ENCODE results near the gene SAA2.
"Not testable (repeated sequence)": the region's sequence is repeated elsewhere in the genome, so short reads cannot be mapped to it uniquely, and the experiment has no call there.

SAA2 gene

DNA sequence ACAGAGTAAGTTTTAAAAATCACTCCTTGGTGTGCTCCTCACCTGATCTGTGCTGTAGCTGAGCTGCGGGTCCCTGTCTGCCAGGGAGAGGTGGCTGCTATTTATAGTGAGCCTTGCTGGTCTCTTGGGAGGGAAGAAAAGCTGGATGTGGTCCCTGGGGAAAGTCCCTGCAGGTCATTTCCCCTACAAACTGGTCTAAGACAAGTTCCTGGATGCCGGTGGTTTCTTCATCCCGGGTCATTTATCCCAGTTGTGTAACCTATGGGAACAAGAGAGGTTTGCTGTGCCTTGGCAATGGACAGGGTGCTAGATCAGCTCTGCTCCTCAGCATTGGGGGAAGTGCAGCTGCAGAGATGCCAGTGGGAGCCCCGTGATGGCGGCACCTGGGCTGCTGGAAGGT, at the start of gene SAA2:
SAA2 (minus strand) TSS at position 108 of the 400 bp plus-strand sequence. CDS start 657 bp downstream, outside the sequence.
- DNase-seq, result no peak

DNA sequence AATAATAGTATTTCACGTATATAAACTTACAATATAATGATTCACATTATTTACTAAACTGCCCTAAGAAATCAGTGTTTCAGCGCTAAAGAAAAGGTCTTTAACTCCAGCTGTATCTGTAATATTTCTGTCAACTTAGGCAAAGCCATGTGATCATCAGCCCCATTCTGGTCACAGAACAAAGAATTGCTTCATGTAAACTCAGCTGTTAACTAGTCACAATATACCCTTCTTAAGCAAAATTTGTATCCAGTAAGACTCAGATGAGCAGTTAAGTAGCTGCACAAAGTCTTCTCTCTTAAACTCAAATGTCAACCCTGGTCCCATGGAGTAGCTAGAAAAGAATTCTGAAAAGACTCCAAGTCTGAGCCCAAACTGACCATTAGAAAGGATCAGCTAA, 46.8 kb upstream of the SAA2 start:
- DNase-seq, result no peak

DNA sequence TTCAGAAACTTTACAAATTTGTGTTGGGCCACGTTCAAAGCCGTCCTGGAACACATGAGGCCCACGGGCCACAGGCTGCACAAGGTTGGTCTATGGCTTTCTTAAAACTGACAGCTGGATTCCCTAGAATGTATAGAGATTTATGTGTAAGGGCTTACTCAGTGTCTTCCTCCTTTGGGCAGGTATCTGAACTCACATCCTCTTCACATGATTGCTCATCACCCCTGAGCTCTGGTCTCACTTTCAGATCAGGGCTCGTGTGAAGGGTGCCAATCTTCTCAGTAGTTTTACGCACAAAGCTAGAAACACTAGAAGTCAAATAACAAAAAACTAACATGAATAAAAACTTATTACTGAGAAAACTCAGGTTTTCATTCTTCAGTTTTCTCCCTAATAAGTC, 46.4 kb upstream of the SAA2 start:
- no peak for DNase-seq

DNA sequence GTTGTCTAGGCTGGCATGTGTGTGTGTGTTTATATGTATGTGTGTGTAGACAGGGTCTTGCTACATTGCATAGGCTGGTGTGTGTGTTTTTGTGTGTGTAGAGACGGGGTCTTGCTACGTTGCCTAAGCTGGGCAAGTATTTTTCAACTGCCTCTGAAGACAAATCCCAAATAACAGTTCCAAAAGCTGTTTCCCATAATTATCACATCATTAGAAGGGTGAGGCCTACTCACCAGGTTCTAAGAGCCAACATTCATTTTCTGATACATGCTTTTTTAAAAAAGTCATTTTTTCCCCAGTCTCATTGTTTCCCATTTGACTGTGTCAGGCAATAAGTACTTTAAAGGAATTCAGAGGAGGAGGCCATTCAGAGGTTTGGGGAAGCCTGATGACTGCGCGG, 40.4 kb upstream of the SAA2 start:
- no peak for DNase-seq

DNA sequence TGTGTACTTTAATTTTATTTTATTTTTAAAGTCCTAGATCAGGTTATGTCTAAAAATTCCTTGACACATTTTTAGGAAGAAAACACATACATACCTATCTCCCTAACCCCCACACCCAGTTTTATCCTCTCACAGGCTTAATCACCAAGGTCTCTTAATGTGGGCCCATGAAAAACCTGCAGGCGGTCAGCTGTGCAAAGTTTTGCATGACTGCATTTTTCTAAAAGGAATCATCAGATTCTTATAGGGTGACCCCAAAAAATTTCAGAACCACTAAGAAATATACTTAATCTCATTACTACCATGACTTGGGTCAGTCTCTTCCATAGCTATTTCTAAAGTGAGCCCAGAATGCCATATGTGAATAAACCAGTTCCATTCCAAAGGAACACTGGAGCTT, 37.4 kb upstream of the SAA2 start:
- no peak for DNase-seq

DNA sequence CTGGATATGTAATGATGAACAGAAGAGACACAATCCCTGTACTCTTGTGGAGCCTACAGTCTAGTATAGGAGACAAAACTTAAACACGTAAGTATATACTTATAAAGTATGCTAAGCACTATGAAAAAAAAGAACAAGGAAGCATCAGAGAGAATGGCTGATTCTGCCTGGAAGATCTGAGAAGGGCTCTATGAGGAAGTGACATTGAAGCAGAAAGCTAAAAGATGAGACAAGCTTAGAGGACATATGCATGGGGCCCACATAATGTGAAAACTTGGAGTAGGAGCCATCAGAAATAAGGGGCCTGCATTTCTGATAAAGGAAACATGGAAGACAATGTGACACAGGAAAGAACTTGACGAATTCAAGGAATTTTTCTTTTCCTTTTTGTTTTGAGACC, 34.2 kb upstream of the SAA2 start:
- DNase-seq, result no peak

DNA sequence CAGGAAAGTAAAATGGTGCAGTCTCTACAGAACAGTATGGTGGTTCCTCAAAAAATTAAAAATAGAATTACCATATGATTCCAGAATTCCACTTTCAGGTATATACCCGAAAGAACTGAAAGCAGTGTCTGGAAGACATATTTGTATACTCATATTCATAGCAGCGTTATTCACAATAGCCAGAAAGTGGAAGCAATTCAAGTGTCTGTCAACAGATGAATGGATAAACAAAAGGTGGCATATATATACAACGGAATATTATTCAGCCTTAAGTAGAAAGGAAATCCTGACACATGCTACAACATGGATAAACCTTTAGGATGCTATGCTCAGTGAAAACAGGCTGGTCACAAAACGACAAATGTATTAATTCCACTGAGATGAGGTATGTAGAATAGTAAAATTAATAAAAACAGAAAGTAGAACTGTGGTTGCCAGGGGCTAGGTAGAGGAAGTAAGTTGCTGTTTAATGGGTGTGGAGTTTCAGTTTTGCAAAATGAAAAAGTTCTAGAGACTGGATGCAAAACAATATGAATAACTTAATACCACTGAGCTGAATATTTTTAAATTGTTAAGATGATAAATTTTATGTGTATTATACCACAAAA, 32.1 kb upstream of the SAA2 start:
- no peak for DNase-seq

DNA sequence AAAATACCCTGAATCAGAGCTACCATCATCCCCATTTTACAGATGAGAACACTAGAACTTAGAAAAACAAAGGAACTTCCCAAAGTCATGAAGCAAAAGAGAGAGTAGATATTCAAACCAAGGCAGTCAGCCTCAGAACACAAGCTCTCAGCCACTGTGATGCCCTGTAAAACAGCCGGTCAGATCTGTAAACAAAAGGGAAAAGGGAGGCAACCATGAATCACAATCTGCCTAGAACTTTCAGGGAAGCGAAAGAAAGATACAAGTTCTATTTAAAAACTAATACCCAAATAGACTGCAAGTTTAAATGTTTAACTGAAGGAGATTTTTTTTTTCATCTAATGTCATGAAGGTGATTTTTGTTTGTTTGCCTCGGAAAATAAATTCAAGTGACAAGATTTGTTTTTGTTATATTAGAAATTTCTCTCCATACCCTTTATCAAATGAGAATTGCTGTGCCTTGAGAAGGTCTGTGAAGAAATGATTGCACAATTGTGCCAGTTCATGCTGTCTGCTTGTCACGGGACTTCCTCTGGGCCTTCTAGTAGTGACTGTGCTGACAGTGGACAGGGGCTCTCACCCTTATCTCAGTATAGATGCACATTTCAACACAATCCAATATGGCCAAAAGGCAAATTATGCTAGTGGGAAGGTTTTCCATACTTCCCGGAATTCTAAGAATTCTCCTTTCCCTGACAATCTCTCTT, 29.2 kb upstream of the SAA2 start:
- peak; percentile 75 for DNase-seq

DNA sequence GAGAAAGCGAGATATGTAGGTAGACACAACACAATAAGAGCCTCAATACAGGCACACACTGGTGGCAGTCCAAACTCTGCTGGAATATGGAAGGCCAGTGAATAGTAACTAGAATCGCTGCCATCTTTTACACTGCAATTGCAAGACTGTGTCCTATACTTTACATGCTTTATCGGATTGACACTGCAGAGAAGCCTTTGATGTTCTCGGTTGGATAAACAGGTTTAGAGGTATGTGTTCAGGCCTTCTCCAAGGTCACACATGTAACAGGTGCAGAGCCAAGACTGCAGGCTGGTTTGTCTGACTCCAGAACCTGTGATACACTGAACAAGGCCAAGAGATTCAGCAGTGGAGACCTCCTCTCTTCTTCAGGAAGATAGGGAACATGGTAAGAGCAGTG, 22.7 kb upstream of the SAA2 start:
- no peak for DNase-seq

DNA sequence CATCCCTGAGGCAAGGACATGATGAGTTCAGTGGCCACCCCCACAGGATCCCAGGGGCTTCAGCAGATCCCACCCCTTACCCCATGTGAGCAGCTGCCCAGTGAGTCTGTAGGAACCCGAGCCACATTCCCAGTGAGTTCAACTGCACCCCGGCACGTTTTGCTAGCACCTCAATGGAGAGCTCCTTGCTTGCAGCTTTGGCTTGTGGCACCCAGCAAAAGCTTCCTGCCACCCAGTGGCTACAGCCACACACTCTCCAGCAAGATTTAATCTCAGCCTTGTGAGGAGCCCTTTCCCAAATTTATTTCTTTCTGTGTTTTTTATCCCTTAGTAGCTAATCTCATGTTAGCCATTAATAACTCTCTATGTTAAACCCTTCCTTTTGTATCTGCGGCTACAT, 21.6 kb upstream of the SAA2 start:
- DNase-seq, result no peak

DNA sequence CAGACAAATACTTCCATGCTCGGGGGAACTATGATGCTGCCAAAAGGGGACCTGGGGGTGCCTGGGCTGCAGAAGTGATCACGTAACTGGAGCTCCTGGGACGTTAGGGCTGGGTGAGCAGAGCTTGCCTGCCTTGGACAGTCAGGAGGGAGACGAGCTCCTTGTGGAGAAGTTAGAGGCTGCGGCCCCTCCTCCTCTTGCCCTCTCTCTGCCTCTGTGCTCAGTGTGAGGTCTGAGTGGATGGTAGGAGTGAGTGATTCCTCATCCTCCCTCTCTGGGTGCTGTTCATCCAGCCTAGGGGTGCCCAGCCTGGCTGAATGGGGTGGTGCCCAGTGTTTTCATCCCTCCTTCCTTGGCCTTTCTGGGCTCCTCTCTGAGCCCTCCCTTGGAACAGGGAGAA, 20.8 kb upstream of the SAA2 start:
- DNase-seq, result not testable (repeated sequence)

DNA sequence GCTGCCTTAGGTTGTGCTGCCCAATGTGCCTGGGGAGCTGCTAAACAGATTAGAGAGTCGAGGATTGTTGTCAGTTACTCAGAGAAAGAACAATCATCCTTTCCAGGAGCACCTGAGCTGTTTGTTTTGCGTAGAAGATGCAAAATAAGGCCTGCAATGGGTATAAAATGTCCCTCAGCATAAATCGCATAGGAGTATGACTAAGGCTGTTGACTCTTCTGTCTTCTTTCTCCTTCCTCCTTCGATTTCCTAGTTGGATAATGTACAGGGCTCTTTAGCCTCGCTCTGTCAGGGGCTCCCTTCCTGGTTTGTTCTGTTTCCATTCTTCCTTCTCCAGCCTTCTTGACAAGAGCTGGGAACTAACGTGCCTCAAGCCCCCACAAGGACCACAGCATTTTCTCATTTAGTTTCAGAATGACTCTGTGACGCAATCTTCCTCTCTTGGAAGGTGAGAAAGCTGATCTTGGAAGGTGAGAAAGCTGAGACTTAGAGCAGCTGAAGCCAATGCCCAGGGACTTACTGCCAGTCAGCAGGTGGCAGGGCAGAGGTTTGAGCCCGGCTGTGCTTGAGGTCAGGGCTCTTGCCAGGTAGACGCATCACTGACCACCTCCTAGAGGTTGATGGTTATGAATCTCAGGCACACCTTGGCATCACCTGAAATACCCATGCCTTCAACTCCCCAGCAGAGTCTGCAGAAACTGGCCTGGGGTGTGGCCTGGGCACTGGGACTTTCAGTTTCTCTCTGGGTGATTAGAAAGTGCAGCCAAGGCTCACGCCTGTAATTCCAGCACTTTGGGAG, 19.1 kb upstream of the SAA2 start:
- not testable (repeated sequence) for DNase-seq

DNA sequence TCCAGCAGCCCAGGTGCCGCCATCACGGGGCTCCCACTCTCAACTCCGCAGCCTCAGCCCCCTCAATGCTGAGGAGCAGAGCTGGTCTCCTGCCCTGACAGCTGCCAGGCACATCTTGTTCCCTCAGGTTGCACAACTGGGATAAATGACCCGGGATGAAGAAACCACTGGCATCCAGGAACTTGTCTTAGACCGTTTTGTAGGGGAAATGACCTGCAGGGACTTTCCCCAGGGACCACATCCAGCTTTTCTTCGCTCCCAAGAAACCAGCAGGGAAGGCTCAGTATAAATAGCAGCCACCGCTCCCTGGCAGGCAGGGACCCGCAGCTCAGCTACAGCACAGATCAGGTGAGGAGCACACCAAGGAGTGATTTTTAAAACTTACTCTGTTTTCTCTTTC, 17.5 kb upstream of the SAA2 start, which contains the start of gene SAA1:
SAA1 (plus strand) TSS at position 316 of the 400 bp plus-strand sequence. CDS start 624 bp downstream, outside the sequence.
- DNase-seq, result no peak

DNA sequence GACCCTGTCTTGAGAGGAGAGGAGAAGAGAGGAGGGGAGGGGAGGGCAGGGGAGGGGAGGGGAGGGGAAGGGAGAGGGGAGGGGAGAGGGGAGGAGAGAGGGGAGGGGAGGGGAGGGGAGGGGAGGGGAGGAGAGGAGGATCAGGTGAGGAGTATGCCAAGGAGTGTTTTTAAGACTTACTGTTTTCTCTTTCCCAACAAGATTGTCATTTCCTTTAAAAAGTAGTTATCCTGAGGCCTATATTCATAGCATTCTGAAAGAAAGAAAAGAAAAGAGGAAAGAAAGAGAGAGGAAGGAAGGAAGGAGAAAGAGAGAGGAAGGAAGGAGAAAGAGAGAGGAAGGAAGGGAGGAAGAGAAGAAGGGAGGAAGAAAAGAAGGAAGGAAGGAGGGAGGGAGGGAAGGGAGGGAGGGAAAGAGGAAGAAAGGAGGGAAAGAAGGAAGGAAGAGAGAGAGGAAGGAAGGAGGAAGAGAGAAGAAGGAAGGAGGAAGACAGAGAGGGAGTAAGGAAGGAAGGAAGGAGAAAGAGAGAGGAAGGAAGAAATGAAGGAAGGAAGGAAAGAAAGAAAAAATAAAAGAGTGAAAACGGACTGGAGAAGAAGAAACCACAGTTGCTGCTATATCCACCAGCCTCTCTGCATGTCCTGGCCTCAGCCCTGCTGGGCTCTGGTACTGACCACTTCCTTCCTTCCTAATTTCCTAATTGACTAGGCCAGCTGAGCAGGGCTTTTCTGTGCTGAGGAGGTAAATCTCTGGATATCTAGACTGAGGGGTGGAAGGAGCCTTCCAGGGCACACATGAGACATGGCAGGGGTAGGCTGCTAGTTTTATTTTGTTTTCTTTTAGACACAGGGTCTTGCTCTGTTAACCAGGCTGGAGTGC, 16.4 kb upstream of the SAA2 start:
- DNase-seq, result no peak

DNA sequence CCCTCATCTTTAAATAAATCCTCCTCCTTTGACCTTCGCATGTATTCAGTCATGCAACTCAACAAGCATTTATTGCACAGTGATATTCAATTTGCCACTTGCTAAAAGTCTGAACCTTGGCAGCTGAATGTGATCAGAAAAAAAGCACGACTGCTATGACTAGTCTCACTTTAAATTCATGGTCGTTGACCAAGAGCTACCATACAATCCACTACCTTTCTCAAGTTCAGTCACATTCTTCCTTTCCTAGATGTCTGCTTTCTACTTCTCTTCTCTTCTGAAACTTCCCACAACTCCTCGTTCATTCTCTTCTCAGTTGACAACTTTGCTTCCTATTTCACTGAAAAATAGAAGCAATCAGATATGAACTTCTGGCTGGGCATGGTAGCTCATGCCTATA, 15.6 kb upstream of the SAA2 start:
- DNase-seq, result no peak

DNA sequence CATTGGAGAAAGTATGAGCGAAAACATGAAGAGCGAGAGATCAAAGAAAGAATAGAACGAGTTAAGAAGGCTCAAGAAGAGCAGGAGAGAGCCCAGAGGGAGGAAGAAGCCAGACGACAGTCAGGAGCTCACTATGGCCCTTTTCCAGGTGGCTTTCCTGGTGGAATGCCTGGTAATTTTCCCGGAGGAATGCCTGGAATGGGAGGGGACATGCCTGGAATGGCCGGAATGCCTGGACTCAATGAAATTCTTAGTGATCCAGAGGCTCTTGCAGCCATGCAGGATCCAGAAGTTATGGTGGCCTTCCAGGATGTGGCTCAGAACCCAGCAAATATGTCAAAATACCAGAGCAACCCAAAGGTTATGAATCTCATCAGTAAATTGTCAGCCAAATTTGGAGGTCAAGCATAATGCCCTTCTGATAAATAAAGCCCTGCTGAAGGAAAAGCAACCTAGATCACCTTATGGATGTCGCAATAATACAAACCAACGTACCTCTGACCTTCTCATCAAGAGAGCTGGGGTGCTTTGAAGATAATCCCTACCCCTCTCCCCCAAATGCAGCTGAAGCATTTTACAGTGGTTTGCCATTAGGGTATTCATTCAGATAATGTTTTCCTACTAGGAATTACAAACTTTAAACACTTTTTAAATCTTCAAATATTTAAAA, 14.3 kb upstream of the SAA2 start:
- DNase-seq, result not testable (repeated sequence)

DNA sequence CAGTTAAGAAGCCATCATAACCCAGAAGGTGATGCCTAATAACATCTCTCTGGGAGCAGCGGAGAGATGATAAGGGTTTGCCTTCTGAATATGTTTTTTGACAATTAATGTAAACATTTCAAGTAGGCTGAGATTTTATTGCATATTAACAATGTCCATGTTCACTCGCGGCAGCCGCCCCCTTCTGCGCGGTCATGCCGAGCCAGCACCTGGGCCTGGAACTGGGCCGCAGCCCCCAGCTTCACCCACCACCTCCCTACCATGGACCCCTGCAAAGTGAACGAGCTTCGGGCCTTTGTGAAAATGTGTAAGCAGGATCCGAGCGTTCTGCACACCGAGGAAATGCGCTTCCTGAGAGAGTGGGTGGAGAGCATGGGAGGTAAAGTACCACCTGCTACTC, 13.3 kb upstream of the SAA2 start:
- DNase-seq, result no peak

DNA sequence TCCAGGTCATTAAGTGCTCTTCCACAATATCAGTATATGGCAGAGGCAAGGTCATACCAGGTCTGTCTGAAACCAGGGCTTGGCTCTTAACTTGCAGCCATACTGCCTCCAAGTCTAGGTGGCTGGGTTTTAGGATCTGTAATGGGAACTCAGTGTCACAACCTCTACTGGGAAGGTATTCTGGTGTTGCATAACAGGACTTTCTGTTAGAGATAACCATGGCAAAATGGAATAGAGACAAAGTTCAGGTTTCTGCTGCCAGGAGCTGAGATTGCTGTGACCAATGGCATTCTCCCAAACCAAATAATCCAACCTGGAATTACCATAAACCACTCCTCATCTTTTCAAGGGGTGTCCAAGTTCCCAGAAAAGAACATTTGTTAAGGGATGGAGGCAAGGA, 10.8 kb upstream of the SAA2 start:
- DNase-seq, result no peak

DNA sequence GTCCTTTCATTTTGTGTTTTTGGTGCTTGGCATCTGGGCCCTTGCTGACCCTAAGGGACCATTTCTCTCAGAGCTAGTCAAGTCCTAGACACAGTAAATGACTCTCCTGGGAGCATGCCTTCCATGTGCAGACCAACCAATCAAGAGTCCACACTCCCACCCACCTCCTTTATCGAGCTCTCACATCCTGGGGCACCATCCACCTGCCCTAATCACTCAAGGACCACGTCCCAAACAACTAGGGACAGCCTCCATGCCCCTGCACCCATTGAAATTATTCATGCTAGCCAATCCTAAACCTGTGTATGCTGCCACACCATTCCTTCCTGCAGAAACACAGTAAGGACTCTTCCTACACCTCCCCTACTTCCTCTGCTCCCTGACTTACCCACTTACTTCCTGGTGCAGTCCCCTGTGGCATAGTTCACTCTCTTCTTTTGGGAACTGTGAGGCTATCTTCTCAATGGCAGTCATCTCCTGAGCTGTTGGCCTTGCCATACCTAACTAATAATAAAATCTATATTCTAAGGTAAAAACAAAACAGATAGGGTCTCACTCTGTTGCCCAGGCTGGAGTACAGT, 6.4 kb upstream of the SAA2 start:
- no peak for DNase-seq

DNA sequence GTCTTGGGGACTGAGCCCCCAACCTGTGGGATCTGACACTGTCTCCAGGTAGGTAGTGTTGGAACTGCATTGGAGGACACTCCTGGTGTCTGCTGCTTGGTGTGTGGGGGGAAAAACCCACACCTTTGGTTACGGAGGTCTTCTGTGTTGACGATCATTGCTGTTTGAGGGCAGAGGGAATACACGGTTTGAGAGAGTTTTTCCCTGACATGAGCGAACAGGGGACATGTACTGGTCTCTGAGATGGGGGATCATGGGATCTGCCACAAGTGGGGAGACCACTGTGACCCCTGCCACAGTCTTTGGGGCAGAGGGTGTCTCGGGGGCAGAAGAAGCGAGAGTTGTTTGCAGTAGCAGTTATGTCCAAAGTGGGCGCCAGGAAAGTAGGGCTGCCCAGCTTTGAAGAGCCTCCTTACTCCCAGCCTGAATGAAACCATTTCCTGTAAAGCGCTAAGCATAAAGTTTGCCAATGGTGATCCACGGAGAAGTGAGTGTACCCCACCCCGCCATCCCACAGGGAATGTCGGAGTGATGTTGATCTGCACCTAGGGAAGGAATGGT, 5.4 kb upstream of the SAA2 start:
- DNase-seq, result no peak

DNA sequence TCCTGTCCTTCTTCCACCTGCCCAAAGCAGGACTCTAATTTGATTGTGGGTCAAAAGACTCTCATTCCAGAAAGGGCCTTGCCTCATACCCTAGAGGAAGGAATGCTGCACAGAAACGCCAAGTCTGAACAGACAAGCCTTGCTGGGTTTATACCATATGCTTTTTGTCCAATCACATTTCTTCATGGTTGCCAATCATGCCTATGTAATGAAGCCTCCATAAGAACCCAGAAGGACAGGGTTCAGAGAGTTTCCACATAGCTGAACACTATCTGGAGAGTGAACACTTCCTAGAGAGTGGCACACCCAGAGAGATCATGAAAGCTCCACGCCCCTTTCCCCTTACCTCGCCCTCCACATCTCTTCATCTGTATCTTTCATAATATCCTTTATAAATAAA, 4.8 kb upstream of the SAA2 start:
- DNase-seq, result peak; percentile 36

DNA sequence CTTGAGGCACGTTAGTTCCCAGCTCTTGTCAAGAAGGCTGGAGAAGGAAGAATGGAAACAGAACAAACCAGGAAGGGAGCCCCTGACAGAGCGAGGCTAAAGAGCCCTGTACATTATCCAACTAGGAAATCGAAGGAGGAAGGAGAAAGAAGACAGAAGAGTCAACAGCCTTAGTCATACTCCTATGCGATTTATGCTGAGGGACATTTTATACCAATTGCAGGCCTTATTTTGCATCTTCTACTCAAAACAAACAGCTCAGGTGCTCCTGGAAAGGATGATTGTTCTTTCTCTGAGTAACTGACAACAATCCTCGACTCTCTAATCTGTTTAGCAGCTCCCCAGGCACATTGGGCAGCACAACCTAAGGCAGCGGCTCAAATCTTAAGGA, 1.3 kb downstream of the SAA2 start:
- not testable (repeated sequence) for DNase-seq

Measured in hematopoietic multipotent progenitor cell treated with erythropoietin and hydrocortisone succinate and interleukin-3 and kit ligand, for 6 days (in vitro differentiated cells).